Effector memory CD4-positive, alpha-beta T cell (primary cell): ENCODE measurements around the gene PCK2.

ENCODE experiments used
- DNase-seq, 3 donors: peaks; one replicate each; pipeline ENCODE4 v3.0.0-alpha.2; 2020
- H3K27ac ChIP-seq: 2 replicates; pipeline ENCODE4 v1.7.0; 2013; ENCODE audit warnings: mild to moderate bottlenecking, low read length, moderate library complexity; ENCODE audit not compliant: insufficient read depth, poor library complexity, severe bottlenecking
- H3K27me3 ChIP-seq: replicated peaks from 2 replicates; pipeline ENCODE4 v1.7.0; 2013; ENCODE audit warnings: mild to moderate bottlenecking, low read length; ENCODE audit not compliant: insufficient read depth, control insufficient read depth, poor library complexity, severe bottlenecking
- H3K36me3 ChIP-seq: 2 replicates; pipeline ENCODE4 v1.7.0; 2013; ENCODE audit warnings: mild to moderate bottlenecking, low read length, moderate library complexity; ENCODE audit not compliant: control insufficient read depth, insufficient read depth
- H3K4me1 ChIP-seq: 2 replicates; pipeline ENCODE4 v1.7.0; 2013; ENCODE audit warnings: low read length, mild to moderate bottlenecking; ENCODE audit not compliant: control insufficient read depth, insufficient read depth, poor library complexity, severe bottlenecking
- H3K4me3 ChIP-seq: 2 replicates; pipeline ENCODE4 v1.7.0; 2013; ENCODE audit warnings: low read length, low read depth, mild to moderate bottlenecking; ENCODE audit not compliant: insufficient read depth, poor library complexity, severe bottlenecking
- H3K9me3 ChIP-seq: 2 replicates; pipeline ENCODE4 v1.7.0; 2013; ENCODE audit warnings: mild to moderate bottlenecking, low read length, moderate library complexity; ENCODE audit not compliant: control insufficient read depth

PCK2 gene

GRCh38 chr14:24135834-24136683 is 41.9 kb downstream of the PCK2 start, which contains the start of gene PSME1:
PSME1 (plus strand) TSS chr14:24136194; CDS start chr14:24136263, 69 bp downstream.
- no peaks in the 10 kb centered on the region for H3K9me3 ChIP-seq
- H3K27me3 ChIP-seq: no peaks in the 10 kb centered on the region
- H3K27ac ChIP-seq: peak within 1 kb of the TSS; percentile 94
- H3K4me3 ChIP-seq: peak within 1 kb of the TSS; percentile 100
- peaks cover 19% of the 10 kb centered on the region for H3K36me3 ChIP-seq
- H3K4me1 ChIP-seq: peaks cover 50% of the 10 kb centered on the region
- DNase-seq: peak; percentile 89 to 91 (median 90)

- no peaks in the 10 kb centered on the region for H3K27me3 ChIP-seq
- H3K9me3 ChIP-seq: no peaks in the 10 kb centered on the region
- H3K27ac ChIP-seq: peak overlapping the region; percentile 94
- H3K4me3 ChIP-seq: peak overlapping the region; percentile 100
- peaks cover 50% of the 10 kb centered on the region for H3K4me1 ChIP-seq
- peaks cover 19% of the 10 kb centered on the region for H3K36me3 ChIP-seq
- DNase-seq: no peak
Measured at GRCh38 chr14:24136684-24137528, 42.8 kb downstream of the PCK2 start.

- Histone ChIP-seq H3K27ac (no peak overlapping the region), H3K4me1 (peaks cover 45% of the 10 kb centered on the region), H3K27me3 (no peaks in the 10 kb centered on the region), H3K4me3 (no peak overlapping the region), H3K36me3 (peaks cover 19% of the 10 kb centered on the region), H3K9me3 (no peaks in the 10 kb centered on the region)
- DNase-seq: no peak
Measured at GRCh38 chr14:24137529-24138395, 43.7 kb downstream of the PCK2 start.

- peaks cover 23% of the 10 kb centered on the region for H3K36me3 ChIP-seq
- H3K9me3 ChIP-seq: no peaks in the 10 kb centered on the region
- no peak for DNase-seq
- peaks cover 41% of the 10 kb centered on the region for H3K4me1 ChIP-seq
- no peak overlapping the region for H3K27ac ChIP-seq
- H3K4me3 ChIP-seq: no peak overlapping the region
- no peaks in the 10 kb centered on the region for H3K27me3 ChIP-seq
Measured at GRCh38 chr14:24138396-24139271, 44.5 kb downstream of the PCK2 start.

GRCh38 chr14:24139272-24139934 is 45.3 kb downstream of the PCK2 start:
- Histone ChIP-seq H3K4me1 (peaks cover 41% of the 10 kb centered on the region), H3K27me3 (no peaks in the 10 kb centered on the region), H3K4me3 (no peak overlapping the region), H3K9me3 (no peaks in the 10 kb centered on the region), H3K36me3 (peaks cover 30% of the 10 kb centered on the region), H3K27ac (no peak overlapping the region)
- no peak for DNase-seq

- H3K27me3 ChIP-seq: no peaks in the 10 kb centered on the region
- H3K4me3 ChIP-seq: peak within 1 kb of the TSS; percentile 84
- H3K36me3 ChIP-seq: peaks cover 30% of the 10 kb centered on the region
- H3K27ac ChIP-seq: peak within 1 kb of the TSS; percentile 77
- no peaks in the 10 kb centered on the region for H3K9me3 ChIP-seq
- DNase-seq: peak; percentile 99 to 100 (median 100)
- H3K4me1 ChIP-seq: peaks cover 46% of the 10 kb centered on the region
Measured at GRCh38 chr14:24141097-24141880, 47.2 kb downstream of the PCK2 start, which contains the start of gene EMC9. EMC9 (minus strand) TSS chr14:24141591; CDS start chr14:24141304, 287 bp downstream.

- Histone ChIP-seq H3K4me3 (no peak overlapping the region), H3K9me3 (no peaks in the 10 kb centered on the region), H3K4me1 (peaks cover 36% of the 10 kb centered on the region), H3K27ac (no peak overlapping the region), H3K36me3 (peaks cover 19% of the 10 kb centered on the region), H3K27me3 (no peaks in the 10 kb centered on the region)
- DNase-seq: no peak
Measured at GRCh38 chr14:24143511-24143910, 49.4 kb downstream of the PCK2 start.

- Histone ChIP-seq H3K27ac (no peak overlapping the region), H3K4me3 (no peak overlapping the region)
Measured at GRCh38 chr14:24144451-24144850, 50.3 kb downstream of the PCK2 start.

More at GRCh38 chr14:24144451-24144850, 50.3 kb downstream of the PCK2 start:
- Histone ChIP-seq H3K9me3 (no peaks in the 10 kb centered on the region), H3K4me1 (peaks cover 37% of the 10 kb centered on the region), H3K27me3 (no peaks in the 10 kb centered on the region), H3K36me3 (peaks cover 18% of the 10 kb centered on the region)
- DNase-seq: no peak
